Measurements from ENCODE around the gene SH2D6. TPM values are rescaled to one million over a fixed set of nuclear protein-coding genes. Genes with fewer than 3 reads are reported as not detected.

SH2D6 gene
- total RNA-seq (2022) (0.84 and 2.2 TPM in 2 replicates), Bru-seq, nascent RNA (percentile 28 among the genes with signal in this experiment), BruChase-seq, experiment 1, labeled RNA remaining after a 6-hour chase (percentile 27 among the genes with signal in this experiment), BruChase-seq, experiment 2, labeled RNA remaining after a 2-hour chase (percentile 27 among the genes with signal in this experiment)
- long read RNA-seq, partial matches to known transcripts: 0 of 1 reads
- long read RNA-seq, other reads (novel, unspliced or antisense): 1 of 1 reads

GRCh38 chr2:85418132-85419008, at the start of gene SH2D6:
Gene SH2D6 (plus strand): TSS chr2:85418714. CDS start chr2:85429466, 10,752 bp downstream.
- CTCF ChIA-PET: interaction anchor here (0.9 to 12.3 kb wide), 7 partner anchors 10 to 178 kb away, joined by 3 to 293 read pairs (median 9); partner anchors contain the start of genes MAT2A and RNF181
- POLR2A ChIA-PET: interaction anchor here (0.8 to 4.9 kb wide), 13 partner anchors 10 to 177 kb away, joined by 3 to 153 read pairs (median 5); partner anchors contain the start of genes ELMOD3, GGCX, MAT2A and RETSAT
- H3K27me3 Mint-ChIP-seq (ENCODE audit: insufficient read depth, unreplicated experiment): no peaks in the 10 kb centered on the region
- BruUV-seq (replicated peaks): no TSS peak
- H3K36me3 Mint-ChIP-seq (ENCODE audit: insufficient read depth, unreplicated experiment): no peaks in the 10 kb centered on the region
- TF ChIP-seq, protein P1, sequence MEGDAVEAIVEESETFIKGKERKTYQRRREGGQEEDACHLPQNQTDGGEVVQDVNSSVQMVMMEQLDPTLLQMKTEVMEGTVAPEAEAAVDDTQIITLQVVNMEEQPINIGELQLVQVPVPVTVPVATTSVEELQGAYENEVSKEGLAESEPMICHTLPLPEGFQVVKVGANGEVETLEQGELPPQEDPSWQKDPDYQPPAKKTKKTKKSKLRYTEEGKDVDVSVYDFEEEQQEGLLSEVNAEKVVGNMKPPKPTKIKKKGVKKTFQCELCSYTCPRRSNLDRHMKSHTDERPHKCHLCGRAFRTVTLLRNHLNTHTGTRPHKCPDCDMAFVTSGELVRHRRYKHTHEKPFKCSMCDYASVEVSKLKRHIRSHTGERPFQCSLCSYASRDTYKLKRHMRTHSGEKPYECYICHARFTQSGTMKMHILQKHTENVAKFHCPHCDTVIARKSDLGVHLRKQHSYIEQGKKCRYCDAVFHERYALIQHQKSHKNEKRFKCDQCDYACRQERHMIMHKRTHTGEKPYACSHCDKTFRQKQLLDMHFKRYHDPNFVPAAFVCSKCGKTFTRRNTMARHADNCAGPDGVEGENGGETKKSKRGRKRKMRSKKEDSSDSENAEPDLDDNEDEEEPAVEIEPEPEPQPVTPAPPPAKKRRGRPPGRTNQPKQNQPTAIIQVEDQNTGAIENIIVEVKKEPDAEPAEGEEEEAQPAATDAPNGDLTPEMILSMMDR (IDR thresholded peaks at IDR 0.05; ENCODE audit: unreplicated experiment): no peak
- H3K4me3 Mint-ChIP-seq (ENCODE audit: unreplicated experiment): peak within 1 kb of the TSS; percentile 94
- H3K4me1 Mint-ChIP-seq (ENCODE audit: insufficient read depth, unreplicated experiment): peaks cover 39% of the 10 kb centered on the region
- no peaks in the 10 kb centered on the region for H3K9me3 Mint-ChIP-seq (ENCODE audit: unreplicated experiment)
- DNase-seq (ENCODE audit: unreplicated experiment): peak; percentile 79
- peak within 1 kb of the TSS; percentile 96 for H3K27ac Mint-ChIP-seq (ENCODE audit: low read depth, unreplicated experiment)
- intact Hi-C loops (cut with micrococcal nuclease): no loop called here

GRCh38 chr2:85368921-85369320, 49.6 kb upstream of the SH2D6 start:
- Mint-ChIP-seq H3K4me3 (ENCODE audit: unreplicated experiment) (no peak overlapping the region), H3K36me3 (ENCODE audit: insufficient read depth, unreplicated experiment) (peaks cover 20% of the 10 kb centered on the region), H3K9me3 (ENCODE audit: unreplicated experiment) (no peaks in the 10 kb centered on the region), H3K27me3 (ENCODE audit: insufficient read depth, unreplicated experiment) (no peaks in the 10 kb centered on the region), H3K4me1 (ENCODE audit: insufficient read depth, unreplicated experiment) (no peaks in the 10 kb centered on the region), H3K27ac (ENCODE audit: low read depth, unreplicated experiment) (no peak overlapping the region)
- no TSS peak for BruUV-seq (replicated peaks)
- intact Hi-C loops (cut with micrococcal nuclease): no loop called here
- no peak for DNase-seq (ENCODE audit: unreplicated experiment)
- TF ChIP-seq, protein P1 (IDR thresholded peaks at IDR 0.05; ENCODE audit: unreplicated experiment): no peak
- POLR2A ChIA-PET: interaction anchor here (0.9 to 1.2 kb wide), 2 partner anchors 10 to 41 kb away, joined by 3 to 4 read pairs; partner anchors contain the start of gene TGOLN2
- CTCF ChIA-PET: no interaction called here

GRCh38 chr2:85369500-85369899, 49.0 kb upstream of the SH2D6 start:
- CTCF ChIA-PET: no interaction called here
- no peak overlapping the region for H3K27ac Mint-ChIP-seq (ENCODE audit: low read depth, unreplicated experiment)
- POLR2A ChIA-PET: interaction anchor here (1.2 kb wide), 1 partner anchor 41 kb away, joined by 3 read pairs; the partner anchor contains the start of gene TGOLN2
- H3K4me1 Mint-ChIP-seq (ENCODE audit: insufficient read depth, unreplicated experiment): no peaks in the 10 kb centered on the region
- H3K36me3 Mint-ChIP-seq (ENCODE audit: insufficient read depth, unreplicated experiment): peaks cover 20% of the 10 kb centered on the region
- BruUV-seq (replicated peaks): no TSS peak
- TF ChIP-seq, protein P1 (IDR thresholded peaks at IDR 0.05; ENCODE audit: unreplicated experiment): no peak
- no peak for DNase-seq (ENCODE audit: unreplicated experiment)
- no peak overlapping the region for H3K4me3 Mint-ChIP-seq (ENCODE audit: unreplicated experiment)
- intact Hi-C loops (cut with micrococcal nuclease): no loop called here
- no peaks in the 10 kb centered on the region for H3K9me3 Mint-ChIP-seq (ENCODE audit: unreplicated experiment)
- H3K27me3 Mint-ChIP-seq (ENCODE audit: insufficient read depth, unreplicated experiment): no peaks in the 10 kb centered on the region

GRCh38 chr2:85371045-85371444, 47.5 kb upstream of the SH2D6 start:
- H3K4me1 Mint-ChIP-seq (ENCODE audit: insufficient read depth, unreplicated experiment): no peaks in the 10 kb centered on the region
- no TSS peak for BruUV-seq (replicated peaks)
- H3K27me3 Mint-ChIP-seq (ENCODE audit: insufficient read depth, unreplicated experiment): no peaks in the 10 kb centered on the region
- CTCF ChIA-PET: interaction anchor here (0.6 to 1.4 kb wide), 3 partner anchors 11 to 311 kb away, joined by 3 to 6 read pairs (median 3); no protein-coding TSS in a partner anchor
- POLR2A ChIA-PET: interaction anchor here (1.2 to 1.6 kb wide), 2 partner anchors 13 to 18 kb away, joined by 3 to 5 read pairs; no protein-coding TSS in a partner anchor
- peaks cover 27% of the 10 kb centered on the region for H3K36me3 Mint-ChIP-seq (ENCODE audit: insufficient read depth, unreplicated experiment)
- H3K9me3 Mint-ChIP-seq (ENCODE audit: unreplicated experiment): no peaks in the 10 kb centered on the region
- TF ChIP-seq, protein P1 (IDR thresholded peaks at IDR 0.05; ENCODE audit: unreplicated experiment): no peak
- intact Hi-C loops (cut with micrococcal nuclease): no loop called here
- no peak overlapping the region for H3K4me3 Mint-ChIP-seq (ENCODE audit: unreplicated experiment)
- DNase-seq (ENCODE audit: unreplicated experiment): no peak
- H3K27ac Mint-ChIP-seq (ENCODE audit: low read depth, unreplicated experiment): no peak overlapping the region
